DND-41 (cell line): Measurements from ENCODE around the gene AP1M1.

ENCODE experiments used
- CTCF ChIP-seq: IDR thresholded peaks from 2 replicates; pipeline ENCODE4 v1.5.1; 2012; ENCODE audit warnings: borderline replicate concordance, low read length, moderate library complexity, mild to moderate bottlenecking; ENCODE audit not compliant: poor library complexity, severe bottlenecking; ENCODE audit errors: extremely low read depth
- EZH2 ChIP-seq: IDR thresholded peaks from 3 replicates; pipeline ENCODE4 v1.6.1; 2012; ENCODE audit warnings: borderline replicate concordance, low read depth, mild to moderate bottlenecking, moderate library complexity, low read length, inconsistent platforms; ENCODE audit not compliant: severe bottlenecking

- TF ChIP-seq CTCF = no peak
- no peak for TF ChIP-seq EZH2
Observed at GRCh38 chr19:16226184-16226591, 28.5 kb downstream of the AP1M1 start.
